Endodermal cell (in vitro differentiated cells): ENCODE measurements around the gene BTRC. TPM values are rescaled to one million over a fixed set of nuclear protein-coding genes. Genes with fewer than 3 reads are reported as not detected.

Experiments
- DNase-seq: peaks from one replicate; pipeline ENCODE4 v3.0.0-alpha.2; 2017
- H3K27ac ChIP-seq: 2 replicates; pipeline ENCODE4 v1.5.1; 2013; ENCODE audit warnings: mild to moderate bottlenecking, low read depth, low read length, moderate library complexity
- H3K27me3 ChIP-seq: 2 replicates; pipeline ENCODE4 v1.6.1; 2013; ENCODE audit warnings: mild to moderate bottlenecking, low read length, moderate library complexity; ENCODE audit not compliant: insufficient read depth, control insufficient read depth, poor library complexity, severe bottlenecking
- H3K36me3 ChIP-seq: 2 replicates; pipeline ENCODE4 v1.7.0; 2013; ENCODE audit warnings: mild to moderate bottlenecking, low read length, moderate library complexity; ENCODE audit not compliant: control insufficient read depth, insufficient read depth
- H3K4me1 ChIP-seq: one replicate; pipeline ENCODE4 v1.7.0; 2013; ENCODE audit warnings: low read length; ENCODE audit not compliant: control insufficient read depth, insufficient read depth
- H3K4me3 ChIP-seq: 2 replicates; pipeline ENCODE4 v1.5.1; 2013; ENCODE audit warnings: mild to moderate bottlenecking, low read length, moderate library complexity
- H3K9ac ChIP-seq: 2 replicates; pipeline ENCODE4 v1.6.1; 2013; ENCODE audit warnings: mild to moderate bottlenecking, low read length, moderate library complexity; ENCODE audit not compliant: poor library complexity, severe bottlenecking; ENCODE audit errors: extremely low read depth
- H3K9me3 ChIP-seq: 2 replicates; pipeline ENCODE4 v1.6.1; 2013; ENCODE audit warnings: mild to moderate bottlenecking, low read length, moderate library complexity; ENCODE audit not compliant: control insufficient read depth
- H3K27ac Mint-ChIP-seq: 2 replicates; pipeline ENCODE4 v1.8.0; 2020; ENCODE audit warnings: mixed read lengths
- H3K27me3 Mint-ChIP-seq: 2 replicates; pipeline ENCODE4 v1.8.0; 2021; ENCODE audit warnings: mild to moderate bottlenecking, mixed read lengths; ENCODE audit not compliant: insufficient read depth
- H3K36me3 Mint-ChIP-seq: 2 replicates; pipeline ENCODE4 v1.8.0; 2020; ENCODE audit warnings: low read depth, mixed read lengths
- H3K4me1 Mint-ChIP-seq: 2 replicates; pipeline ENCODE4 v1.8.0; 2020; ENCODE audit warnings: mixed read lengths
- H3K4me3 Mint-ChIP-seq: 2 replicates; pipeline ENCODE4 v1.8.0; 2020; ENCODE audit warnings: mild to moderate bottlenecking, moderate library complexity, mixed read lengths
- H3K9me3 Mint-ChIP-seq: 2 replicates; pipeline ENCODE4 v1.8.0; 2020; ENCODE audit warnings: mild to moderate bottlenecking, mixed read lengths
- CTCF ChIP-seq: fragments of 200-600 bp; sonication (generic); conservative IDR thresholded peaks from 2 replicates; pipeline ENCODE4 v1.5.0; 2021; ENCODE audit warnings: antibody characterized with exemption, mild to moderate bottlenecking
- WGBS, 2 experiments: methylation state at CpG; one replicate each; pipeline versions ENCODE4 v1.1.5 to v1.1.7; 2013; ENCODE audit warnings: missing lambda C conversion rate in 2 of 2, mixed read lengths in 1 of 2; ENCODE audit not compliant: insufficient coverage in 1 of 2, insufficient read length in 1 of 2; 5-methylcytosine and 5-hydroxymethylcytosine counted together
- total RNA-seq, 2 donors: library from RNA; stranded (reverse); fragmentation: NEBNext Ultra II Directional in 1 of 2; extraction: Animal tissue kit (Norgen Biotek cat#: 25700) in 1 of 2; gene quantifications; 2 replicates in 1 of 2; 3 replicates in 1 of 2; pipeline ENCODE4 v1.2.1, GENCODE V29; 2021

The BTRC gene
- total RNA-seq, 2 donors from 2014 or later: 30.1 to 38.2 TPM

- Histone ChIP-seq H3K27ac (no peak overlapping the region), H3K9ac (no peak overlapping the region), H3K9me3 (no peaks in the 10 kb centered on the region), H3K4me1 (peaks cover 21% of the 10 kb centered on the region), H3K27me3 (peaks cover 25% of the 10 kb centered on the region), H3K36me3 (no peaks in the 10 kb centered on the region), H3K4me3 (no peak overlapping the region)
- no peaks in the 10 kb centered on the region for H3K36me3 Mint-ChIP-seq
- no peaks in the 10 kb centered on the region for H3K9me3 Mint-ChIP-seq
- H3K27me3 Mint-ChIP-seq: peaks cover 8% of the 10 kb centered on the region
- H3K27ac Mint-ChIP-seq: no peak overlapping the region
- no peak for DNase-seq
- no peak overlapping the region for H3K4me3 Mint-ChIP-seq
- no peak for TF ChIP-seq CTCF
- peaks cover 39% of the 10 kb centered on the region for H3K4me1 Mint-ChIP-seq
- WGBS, 2 experiments: 86 to 90% methylated on average over 3 to 6 of the region's 6 CpGs
These were observed 100.1 kb downstream of the BTRC start for GRCh38 chr10:101453791-101454718.

- Mint-ChIP-seq H3K27me3 (no peaks in the 10 kb centered on the region), H3K4me3 (no peak overlapping the region)
- WGBS, 2 experiments: 94 to 100% methylated on average over 1 of the region's 1 CpG
These were observed 104.9 kb downstream of the BTRC start for GRCh38 chr10:101458869-101459268.

GRCh38 chr10:101464082-101464481 is 110.1 kb downstream of the BTRC start:
- no peaks in the 10 kb centered on the region for H3K9me3 Mint-ChIP-seq
- Histone ChIP-seq H3K9me3 (no peaks in the 10 kb centered on the region), H3K4me3 (no peak overlapping the region), H3K36me3 (no peaks in the 10 kb centered on the region), H3K9ac (no peak overlapping the region), H3K27ac (no peak overlapping the region), H3K27me3 (no peaks in the 10 kb centered on the region), H3K4me1 (peaks cover 14% of the 10 kb centered on the region)
- 83% methylated on average over 2 of the region's 4 CpGs; no CpG with 5 or more reads in 1 of the 2 experiments for WGBS, 2 experiments
- H3K4me3 Mint-ChIP-seq: no peak overlapping the region
- no peak overlapping the region for H3K27ac Mint-ChIP-seq
- peaks cover 37% of the 10 kb centered on the region for H3K4me1 Mint-ChIP-seq
- DNase-seq: no peak
- no peak for TF ChIP-seq CTCF
- H3K36me3 Mint-ChIP-seq: no peaks in the 10 kb centered on the region
- H3K27me3 Mint-ChIP-seq: no peaks in the 10 kb centered on the region

More at GRCh38 chr10:101458869-101459268, 104.9 kb downstream of the BTRC start:
- no peak for DNase-seq
- H3K27ac ChIP-seq: no peak overlapping the region
- Mint-ChIP-seq H3K27ac (no peak overlapping the region), H3K36me3 (no peaks in the 10 kb centered on the region), H3K9me3 (no peaks in the 10 kb centered on the region), H3K4me1 (peaks cover 7% of the 10 kb centered on the region)
- H3K4me3 ChIP-seq: no peak overlapping the region
- no peak for TF ChIP-seq CTCF
- H3K36me3 ChIP-seq: no peaks in the 10 kb centered on the region
- H3K9me3 ChIP-seq: no peaks in the 10 kb centered on the region
- H3K4me1 ChIP-seq: peaks cover 1% of the 10 kb centered on the region
- no peak overlapping the region for H3K9ac ChIP-seq
- H3K27me3 ChIP-seq: no peaks in the 10 kb centered on the region
